ENCODE data around the gene TPP2.

DNA sequence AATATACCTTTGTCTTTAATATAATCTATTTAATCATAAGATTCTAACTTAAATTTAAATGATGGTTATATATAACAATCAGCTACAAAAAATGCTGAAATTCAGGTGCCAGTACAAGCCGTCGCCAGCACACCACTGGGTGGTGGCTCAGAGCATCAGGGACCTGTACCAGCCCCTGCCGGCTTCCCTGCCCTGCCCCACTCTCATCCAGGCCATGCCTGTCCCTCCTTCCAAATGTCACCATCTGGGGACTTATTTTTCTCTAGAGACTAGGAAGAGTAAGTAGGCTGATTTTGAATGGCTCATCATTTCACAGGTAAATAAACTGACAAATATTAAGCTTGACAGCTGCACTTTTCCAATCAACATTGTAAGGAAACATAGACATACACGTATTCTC is 96.5 kb downstream of the TPP2 start:
- no peak for TF ChIP-seq POLR2A (IDR thresholded peaks at IDR 0.05)
- TF ChIP-seq, protein P1, sequence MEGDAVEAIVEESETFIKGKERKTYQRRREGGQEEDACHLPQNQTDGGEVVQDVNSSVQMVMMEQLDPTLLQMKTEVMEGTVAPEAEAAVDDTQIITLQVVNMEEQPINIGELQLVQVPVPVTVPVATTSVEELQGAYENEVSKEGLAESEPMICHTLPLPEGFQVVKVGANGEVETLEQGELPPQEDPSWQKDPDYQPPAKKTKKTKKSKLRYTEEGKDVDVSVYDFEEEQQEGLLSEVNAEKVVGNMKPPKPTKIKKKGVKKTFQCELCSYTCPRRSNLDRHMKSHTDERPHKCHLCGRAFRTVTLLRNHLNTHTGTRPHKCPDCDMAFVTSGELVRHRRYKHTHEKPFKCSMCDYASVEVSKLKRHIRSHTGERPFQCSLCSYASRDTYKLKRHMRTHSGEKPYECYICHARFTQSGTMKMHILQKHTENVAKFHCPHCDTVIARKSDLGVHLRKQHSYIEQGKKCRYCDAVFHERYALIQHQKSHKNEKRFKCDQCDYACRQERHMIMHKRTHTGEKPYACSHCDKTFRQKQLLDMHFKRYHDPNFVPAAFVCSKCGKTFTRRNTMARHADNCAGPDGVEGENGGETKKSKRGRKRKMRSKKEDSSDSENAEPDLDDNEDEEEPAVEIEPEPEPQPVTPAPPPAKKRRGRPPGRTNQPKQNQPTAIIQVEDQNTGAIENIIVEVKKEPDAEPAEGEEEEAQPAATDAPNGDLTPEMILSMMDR (IDR thresholded peaks at IDR 0.05), result no peak
- TF ChIP-seq EP300 (IDR thresholded peaks at IDR 0.05), result no peak
